ENCODE data around the gene SPACDR. TPM values are rescaled to one million over a fixed set of nuclear protein-coding genes. Genes with fewer than 3 reads are reported as not detected.
A peak's percentile ranks its signal among the peaks of the same experiment; 100 is the strongest.
"Not testable (repeated sequence)": the region's sequence is repeated elsewhere in the genome, so short reads cannot be mapped to it uniquely, and the experiment has no call there.

Gene SPACDR, protein sequence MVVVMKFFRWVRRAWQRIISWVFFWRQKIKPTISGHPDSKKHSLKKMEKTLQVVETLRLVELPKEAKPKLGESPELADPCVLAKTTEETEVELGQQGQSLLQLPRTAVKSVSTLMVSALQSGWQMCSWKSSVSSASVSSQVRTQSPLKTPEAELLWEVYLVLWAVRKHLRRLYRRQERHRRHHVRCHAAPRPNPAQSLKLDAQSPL
- total RNA-seq: under 1 TPM; 0.31 to 0.39 TPM
- long read RNA-seq: 0 reads

DNA sequence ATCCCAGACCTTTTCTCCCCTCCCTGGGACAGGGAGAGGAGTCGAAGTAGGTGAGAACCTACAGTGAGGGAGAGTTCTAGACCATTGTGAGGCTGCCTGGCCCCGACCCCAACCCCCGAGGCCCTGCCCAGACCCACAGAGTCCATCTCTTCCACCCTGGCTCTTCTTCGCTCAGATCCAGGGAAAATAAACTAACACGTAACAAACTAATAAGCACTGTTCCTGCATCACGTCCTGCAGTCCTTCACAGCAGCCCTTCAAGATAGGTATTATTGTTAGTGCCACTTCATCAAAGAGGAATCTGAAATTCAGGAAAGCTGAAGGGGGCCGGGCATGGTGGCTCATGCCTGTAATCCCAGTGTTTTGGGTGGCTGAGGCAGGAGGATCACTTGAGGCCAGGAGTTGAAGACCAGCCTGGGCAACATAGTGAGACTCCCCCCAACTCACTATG is at the start of gene SPACDR:
SPACDR (minus strand) TSS at position 51 of the 451 bp plus-strand sequence. CDS start 235 bp downstream, outside the sequence.
- no peak for ATAC-seq
- intact Hi-C loops (cut with DNase I, micrococcal nuclease): no loop called here
- DNase-seq: no peak

DNA sequence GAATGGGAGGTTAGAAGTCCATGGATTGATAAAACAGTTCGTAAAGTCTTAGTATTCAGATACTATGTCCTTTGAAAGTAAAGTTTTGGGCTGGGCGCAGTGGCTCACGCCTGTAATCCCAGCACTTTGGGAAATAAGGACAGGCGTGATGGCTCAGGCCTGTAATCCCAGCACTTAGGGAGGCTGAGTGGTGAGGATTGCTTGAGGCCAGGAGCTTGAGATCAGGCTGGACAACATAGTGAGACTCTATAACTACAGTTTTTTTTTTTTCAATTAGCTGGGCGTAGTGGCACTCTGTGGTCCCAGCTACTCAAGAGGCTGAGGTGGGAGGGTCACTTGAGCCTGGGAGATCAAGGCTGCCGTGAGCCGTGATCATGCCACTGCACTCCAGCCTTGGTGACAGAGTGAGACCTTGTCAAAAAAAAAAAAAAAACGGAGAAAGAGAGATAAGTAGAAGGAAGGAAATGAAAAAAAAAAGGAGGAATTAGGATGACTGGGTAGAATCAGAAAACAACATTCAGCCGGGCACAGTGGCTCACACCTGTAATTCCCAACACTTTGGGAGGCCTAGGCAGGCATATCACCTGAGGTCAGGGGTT is 49.3 kb upstream of the SPACDR start:
- no peak for ATAC-seq
- DNase-seq: no peak
- intact Hi-C loops (cut with DNase I, micrococcal nuclease): no loop called here

DNA sequence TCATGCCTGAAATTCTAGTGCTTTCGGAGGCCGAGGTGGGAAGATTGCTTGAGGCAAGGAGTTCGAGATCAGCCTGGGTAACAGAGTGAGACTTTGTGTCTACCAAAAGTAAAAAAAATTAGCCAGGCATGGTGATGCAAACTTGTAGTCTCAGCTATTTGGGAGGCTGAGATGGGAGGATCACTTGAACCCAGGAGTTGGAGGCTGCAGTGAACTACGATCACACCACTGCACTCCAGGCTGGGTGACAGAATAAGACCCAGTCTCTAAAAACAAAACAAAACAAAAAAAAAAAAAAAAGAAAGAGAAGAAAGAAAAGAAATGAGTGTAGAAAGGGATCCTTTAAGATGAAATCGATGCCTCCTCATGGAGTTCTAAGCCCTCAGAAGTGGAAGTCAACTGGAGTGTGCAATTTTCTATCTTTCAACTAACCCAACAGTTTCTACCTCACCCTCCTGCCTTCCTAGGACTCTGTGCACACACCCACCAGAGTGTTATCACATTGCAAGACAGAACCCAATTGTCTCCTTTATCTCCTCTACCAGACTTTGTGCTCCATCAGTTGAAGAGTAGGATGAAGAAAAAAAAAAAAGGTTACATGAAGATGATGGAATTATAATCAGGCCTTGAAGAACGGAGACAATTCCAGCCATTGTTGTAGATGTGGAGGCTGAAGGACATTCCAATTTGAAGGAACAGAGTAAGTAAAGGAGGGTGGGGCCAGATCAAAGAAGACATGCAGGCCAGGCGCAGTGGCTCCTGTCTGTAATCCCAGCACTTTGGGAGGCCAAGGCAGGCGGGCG is 46.6 kb upstream of the SPACDR start:
- intact Hi-C loops (cut with DNase I, micrococcal nuclease): no loop called here
- no peak for DNase-seq
- no peak for ATAC-seq

DNA sequence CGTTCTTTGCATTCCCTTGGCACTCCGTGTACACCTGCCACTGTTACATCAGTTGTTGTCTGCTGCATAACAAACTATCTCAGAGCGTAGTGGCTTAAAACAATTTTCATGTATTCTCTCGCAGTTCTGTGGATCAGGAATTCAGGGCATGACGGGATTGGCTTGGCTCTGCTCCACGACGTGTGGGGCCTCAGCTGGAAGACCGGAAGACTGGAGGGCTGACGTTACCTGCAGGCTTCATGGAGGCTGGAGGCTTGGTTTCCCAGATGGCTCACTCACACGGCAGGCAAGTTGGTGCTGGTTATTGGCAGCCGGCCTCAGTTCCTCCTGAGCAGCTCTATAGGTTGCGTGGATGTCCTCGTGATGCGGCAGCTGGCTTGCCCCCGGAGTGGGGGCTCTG is 45.2 kb upstream of the SPACDR start:
- DNase-seq (peak in 1 of 2 donors; percentile 15), ATAC-seq (no peak)
- intact Hi-C loops (cut with DNase I, micrococcal nuclease): no loop called here

DNA sequence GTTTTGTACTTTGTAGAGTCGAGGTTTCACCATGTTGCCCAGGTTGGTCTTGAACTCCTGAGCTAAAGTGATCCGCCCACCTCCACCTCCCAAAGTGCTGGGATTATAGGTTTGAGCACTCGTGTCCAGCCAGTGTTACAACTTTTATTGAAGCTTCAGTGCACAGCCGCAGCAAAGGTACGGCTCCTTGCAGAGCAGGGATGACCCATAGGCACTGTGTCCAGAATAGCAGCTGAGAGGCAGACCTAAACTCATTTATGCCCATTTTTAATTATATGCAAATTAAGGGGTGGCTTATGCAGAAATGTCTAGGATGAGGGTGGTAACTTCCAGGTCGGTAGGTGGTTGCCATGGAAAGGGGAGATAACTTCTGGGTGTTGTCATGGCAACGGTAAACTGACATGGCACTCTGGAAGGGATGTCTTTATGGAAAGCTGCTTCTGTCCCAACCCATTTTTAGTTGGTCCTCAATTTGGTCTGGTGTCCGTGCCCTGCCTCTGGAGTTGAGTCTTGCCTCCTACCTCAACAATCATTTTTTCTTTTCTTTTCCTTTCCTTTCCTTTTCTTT is 42.4 kb upstream of the SPACDR start:
- ATAC-seq: no peak
- intact Hi-C loops (cut with DNase I, micrococcal nuclease): no loop called here
- DNase-seq: no peak

DNA sequence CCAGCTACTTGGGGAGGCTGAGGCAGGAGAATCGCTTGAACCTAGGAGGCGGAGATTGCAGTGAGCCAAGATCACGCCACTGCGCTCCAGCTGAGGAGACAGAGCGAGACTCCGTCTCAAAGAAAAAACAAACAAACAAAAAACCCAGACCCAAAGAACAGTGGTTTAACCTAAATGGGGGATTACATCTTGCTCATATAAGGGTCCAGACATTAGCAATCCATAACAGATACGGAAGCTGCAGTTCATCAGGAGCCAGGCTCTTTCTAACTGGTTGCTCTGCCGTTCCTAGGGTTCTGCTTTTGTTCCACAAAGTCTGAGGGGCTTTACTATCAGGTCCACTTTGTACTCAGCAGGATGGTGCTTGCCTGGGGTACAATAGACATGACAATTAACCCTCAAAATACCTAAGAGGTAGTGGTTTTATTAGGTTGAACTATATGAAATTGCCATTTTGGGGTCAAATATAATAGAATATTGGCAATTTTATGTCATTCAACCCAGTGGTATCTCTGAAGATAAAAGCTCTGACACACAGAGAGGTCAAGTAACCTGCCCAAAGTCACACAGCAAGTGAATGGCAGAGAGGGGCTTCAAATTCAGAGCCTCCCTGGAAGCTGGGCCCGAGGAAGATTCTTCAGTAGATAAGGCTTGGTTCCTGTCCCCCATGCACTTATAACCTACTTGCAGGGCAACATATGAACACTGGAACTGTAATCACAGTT is 41.0 kb upstream of the SPACDR start:
- ATAC-seq (no peak), DNase-seq (no peak)
- intact Hi-C loops (cut with DNase I, micrococcal nuclease): no loop called here

DNA sequence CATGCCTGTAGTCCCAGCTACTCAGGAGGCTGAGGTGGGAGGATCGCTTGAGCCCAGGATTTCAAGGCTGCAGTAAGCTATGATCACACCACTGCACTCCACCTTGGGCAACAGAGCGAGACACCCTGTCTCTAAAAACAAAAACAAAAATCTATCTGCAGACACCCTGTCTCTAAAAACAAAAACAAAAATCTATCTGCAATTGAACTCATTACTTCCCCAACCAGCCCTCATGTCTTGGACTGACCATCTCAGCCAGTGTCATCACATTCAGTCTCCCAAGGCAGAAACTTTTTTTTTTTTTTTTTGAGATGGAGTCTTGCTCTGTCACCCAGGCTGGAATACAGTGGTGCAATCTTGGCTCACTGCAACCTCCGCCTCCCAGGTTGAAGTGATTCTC is 40.0 kb upstream of the SPACDR start:
- DNase-seq; ATAC-seq; intact Hi-C loops (cut with DNase I, micrococcal nuclease): not testable (repeated sequence)

DNA sequence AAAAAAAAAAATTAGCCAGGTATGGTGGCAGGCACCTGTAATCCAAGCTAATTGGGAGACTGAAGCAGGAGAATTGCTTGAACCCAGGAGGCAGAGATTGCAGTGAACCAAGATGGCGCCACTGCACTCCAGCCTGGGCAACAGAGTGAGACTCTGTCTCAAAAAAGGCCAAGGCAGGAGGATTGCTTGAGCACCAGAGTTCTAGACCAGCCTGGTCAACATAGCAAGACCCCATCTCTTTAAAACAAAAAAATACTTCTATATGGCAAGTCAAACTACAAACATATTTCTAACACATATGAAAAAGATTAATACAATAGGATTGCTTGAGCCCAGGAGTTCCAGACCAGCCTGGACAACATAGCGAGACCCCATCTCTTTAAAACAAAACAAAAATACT is 36.7 kb upstream of the SPACDR start:
- intact Hi-C loops (cut with DNase I, micrococcal nuclease); DNase-seq; ATAC-seq: not testable (repeated sequence)

DNA sequence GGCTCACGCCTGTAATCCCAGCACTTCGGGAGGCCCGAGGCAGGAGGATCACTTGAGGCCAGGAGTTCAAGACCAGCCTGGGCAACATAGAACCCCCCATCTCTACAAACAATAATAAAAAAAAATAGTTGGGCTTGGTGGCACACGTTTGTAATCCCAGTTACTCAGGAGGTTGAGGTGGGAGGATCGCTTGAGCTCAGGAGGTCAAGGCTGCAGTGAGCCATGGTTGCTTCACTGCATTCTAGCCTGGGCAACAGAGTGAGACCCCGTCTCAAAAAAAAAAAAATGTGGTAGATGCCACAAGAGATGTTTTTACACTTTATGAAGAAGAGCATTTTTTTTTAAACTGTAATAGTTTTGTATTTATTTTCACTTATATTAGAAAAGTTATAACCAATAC is 32.4 kb upstream of the SPACDR start:
- no peak for ATAC-seq
- intact Hi-C loops (cut with DNase I, micrococcal nuclease): no loop called here
- no peak for DNase-seq

DNA sequence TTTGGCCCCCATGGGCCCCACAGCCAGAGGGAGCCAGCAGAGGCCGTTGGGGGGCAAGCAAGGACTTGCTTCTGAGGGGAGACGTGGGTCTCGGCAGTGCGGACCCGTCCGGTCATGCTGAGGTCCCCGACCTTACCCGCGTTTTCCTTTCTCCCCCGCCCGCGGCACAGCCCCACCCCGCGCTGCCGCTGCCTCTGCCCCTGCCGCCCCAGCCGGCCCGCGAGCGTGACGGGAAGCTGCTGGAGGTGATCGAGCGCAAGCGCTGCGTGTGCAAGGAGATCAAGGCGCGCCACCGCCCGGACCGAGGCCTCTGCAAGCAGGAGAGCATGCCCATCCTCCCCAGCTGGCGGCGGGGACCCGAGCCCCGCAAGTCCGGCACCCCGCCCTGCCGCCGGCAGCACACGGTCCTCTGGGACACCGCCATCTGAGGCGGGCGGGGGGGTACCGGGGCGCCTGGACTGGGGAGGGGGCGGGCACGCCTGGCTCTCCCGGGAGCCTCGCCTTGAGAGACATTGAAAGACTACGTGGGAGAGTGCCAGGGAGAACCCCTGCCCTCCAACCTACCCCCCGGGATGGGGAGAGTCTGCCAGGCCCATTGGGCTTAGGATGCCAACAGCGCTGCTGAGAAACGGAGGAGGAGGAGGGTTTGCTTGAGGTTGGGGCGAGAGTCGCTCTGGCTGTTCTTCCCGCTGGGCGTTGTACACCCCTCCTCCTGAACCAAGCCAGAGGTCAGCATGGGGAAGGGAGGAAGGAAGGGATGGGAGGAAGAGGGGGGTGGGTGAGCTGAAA is 29.6 kb upstream of the SPACDR start:
- ATAC-seq (peak; percentile 83), DNase-seq (peak in 1 of 2 donors; percentile 76)
- intact Hi-C loops (cut with DNase I, micrococcal nuclease): no loop called here

DNA sequence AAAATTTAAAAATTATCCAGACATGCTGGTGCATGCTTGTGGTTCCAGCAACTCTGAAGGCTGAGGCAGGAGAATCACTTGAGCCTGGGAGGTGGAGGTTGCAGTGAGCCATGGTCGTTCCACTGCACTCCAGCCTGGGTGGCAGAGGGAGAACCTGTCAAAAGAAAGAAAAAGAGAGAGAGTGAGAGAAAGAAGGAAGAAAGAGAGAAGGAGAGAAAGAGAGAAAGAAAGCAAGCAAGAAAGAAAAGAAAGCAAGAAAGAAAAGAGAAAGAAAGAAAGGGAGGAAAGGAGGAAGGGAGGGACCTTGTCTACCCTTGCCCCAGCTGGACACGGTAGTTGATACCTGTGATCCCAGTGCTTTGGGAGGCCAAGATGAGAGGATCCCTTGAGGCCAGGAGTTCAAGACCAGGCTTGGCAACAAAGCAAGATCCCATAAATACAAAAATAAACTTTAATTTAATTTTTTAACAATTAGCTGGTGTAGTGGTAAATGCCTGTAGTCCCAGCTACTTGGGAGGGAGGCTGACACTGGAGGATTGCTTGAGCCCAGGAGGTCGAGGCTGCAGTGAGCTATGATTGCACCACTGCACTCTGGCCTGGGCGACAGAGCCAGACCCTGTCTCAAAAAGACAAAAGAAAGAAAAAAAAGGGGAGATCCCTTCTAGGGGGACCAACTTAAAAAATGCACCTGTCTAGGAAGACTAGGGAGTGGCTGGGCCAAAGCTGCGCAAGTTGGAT is 28.8 kb upstream of the SPACDR start:
- ATAC-seq (no peak), DNase-seq (no peak)
- intact Hi-C loops (cut with DNase I, micrococcal nuclease): no loop called here

DNA sequence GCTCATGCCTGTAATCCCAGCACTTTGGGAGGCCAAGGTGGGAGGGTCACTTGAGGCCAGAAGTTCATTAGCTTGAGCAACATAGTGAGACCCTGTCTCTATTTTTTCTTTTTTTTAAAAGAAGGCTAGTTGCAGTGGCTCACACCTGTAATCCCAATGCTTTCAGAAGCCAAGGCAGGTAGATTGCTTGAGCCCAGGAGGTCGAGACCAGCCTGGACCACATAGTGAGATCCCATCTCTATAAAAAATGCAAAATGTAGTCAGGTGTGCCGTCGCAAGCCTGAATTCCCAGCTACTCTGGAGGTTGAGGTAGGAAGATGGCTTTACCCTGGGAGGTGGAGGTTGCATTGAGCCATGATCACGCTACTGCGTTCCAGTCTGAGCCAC is 27.1 kb upstream of the SPACDR start:
- intact Hi-C loops (cut with DNase I, micrococcal nuclease): no loop called here
- DNase-seq: no peak
- ATAC-seq: no peak

DNA sequence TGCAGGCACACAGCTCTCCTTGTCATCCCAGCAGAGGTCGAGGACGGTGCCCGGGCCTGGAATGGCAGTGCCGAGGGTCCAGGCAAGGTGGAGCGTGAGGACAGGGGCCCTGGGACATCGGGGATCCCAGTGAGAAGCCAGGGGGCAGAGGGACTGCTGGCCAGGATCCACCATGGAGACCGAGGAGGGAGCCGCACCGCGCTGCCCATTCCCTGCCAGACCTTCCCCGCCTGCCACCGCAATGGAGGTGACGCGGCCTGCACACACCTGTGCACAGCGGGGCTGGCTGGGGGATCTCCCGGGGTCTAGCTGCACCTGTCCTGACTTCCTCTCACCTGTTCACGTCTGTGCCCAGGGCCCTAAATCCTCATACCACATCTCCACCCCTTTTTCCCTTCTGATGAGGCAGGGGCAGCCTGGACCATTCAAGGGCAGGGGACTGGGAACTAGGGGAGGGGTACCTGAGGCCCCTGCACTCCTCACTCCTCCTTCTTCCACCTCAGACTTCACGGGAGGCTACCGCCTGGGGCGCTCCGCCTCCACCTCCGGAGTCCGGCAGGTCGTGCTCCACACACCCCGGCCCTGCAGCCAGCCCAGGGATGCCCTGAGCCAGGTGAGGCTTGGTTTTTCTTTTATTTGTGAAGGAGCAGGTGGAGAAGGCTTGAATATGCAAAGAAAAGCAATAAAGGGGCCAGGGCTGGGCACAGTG is 26.6 kb upstream of the SPACDR start:
- no peak for DNase-seq
- ATAC-seq: no peak
- intact Hi-C loops (cut with DNase I, micrococcal nuclease): no loop called here

DNA sequence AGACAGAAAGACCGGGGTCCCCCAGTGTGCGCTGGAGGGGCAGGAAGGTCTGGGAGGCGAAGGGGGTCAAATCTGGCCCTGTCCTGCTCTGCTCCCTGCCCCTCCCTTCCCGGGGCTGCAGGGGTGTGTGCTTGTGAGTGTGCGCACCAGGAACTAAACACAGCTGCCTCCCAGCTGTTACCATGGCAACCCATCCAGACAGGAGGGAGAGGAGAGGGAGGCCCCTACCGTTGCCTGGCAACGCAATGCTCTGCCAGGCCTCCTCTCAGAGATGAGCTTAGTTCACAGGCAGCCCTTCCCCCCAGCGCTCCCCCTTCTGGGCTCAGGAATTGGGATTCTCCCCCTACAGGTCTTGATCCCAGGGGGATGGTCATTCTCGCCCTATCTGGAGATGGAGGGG is 25.8 kb upstream of the SPACDR start:
- ATAC-seq (peak; percentile 57), DNase-seq (peak; percentile 54 to 70)
- intact Hi-C loops (cut with DNase I, micrococcal nuclease): no loop called here

DNA sequence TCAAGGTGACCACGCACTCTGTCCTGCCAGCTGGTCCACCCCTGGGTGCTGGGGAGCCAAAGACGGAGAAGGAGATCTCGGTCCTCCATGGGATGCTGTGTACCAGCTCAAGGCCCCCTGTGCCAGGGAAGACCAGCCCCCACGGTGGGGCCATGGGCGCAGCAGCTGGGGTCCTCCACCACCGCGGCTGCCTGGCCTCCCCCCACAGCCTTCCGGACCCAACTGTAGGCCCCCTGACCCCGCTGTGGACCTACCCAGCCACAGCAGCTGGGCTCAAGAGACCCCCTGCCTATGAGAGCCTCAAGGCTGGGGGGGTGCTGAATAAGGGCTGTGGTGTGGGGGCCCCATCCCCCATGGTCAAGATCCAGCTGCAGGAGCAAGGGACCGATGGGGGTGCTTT is 25.1 kb upstream of the SPACDR start:
- intact Hi-C loops (cut with DNase I, micrococcal nuclease): no loop called here
- ATAC-seq (no peak), DNase-seq (no peak)

DNA sequence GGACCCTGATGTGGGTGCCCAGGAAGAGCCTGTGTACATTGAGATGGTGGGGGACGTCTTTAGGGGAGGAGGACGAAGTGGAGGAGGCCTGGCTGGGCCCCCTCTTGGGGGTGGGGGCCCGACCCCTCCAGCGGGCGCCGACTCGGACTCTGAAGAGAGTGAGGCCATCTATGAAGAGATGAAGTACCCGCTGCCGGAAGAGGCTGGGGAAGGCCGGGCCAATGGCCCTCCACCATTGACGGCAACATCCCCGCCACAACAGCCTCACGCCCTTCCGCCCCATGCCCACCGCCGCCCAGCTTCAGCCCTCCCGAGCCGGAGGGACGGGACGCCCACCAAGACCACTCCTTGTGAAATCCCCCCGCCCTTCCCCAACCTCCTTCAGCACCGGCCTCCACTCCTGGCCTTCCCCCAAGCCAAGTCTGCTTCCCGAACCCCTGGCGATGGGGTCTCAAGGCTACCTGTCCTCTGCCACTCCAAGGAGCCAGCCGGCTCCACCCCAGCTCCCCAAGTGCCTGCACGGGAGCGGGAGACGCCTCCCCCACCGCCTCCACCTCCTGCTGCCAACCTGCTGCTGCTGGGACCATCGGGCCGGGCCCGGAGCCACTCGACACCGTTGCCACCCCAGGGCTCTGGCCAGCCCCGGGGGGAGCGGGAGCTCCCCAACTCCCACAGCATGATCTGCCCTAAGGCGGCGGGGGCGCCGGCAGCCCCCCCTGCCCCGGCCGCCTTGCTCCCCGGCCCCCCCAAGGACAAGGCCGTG is 24.5 kb upstream of the SPACDR start:
- intact Hi-C loops (cut with DNase I, micrococcal nuclease): no loop called here
- ATAC-seq (no peak), DNase-seq (no peak)

Data from left colon (tissue), 2 donors.